ENCODE measurements around the gene SKAP1.

Gene SKAP1

GRCh38 chr17:48241770-48242497, 188.1 kb downstream of the SKAP1 start:
- DNase-seq (ENCODE audit: low spot score), result no peak

GRCh38 chr17:48241131-48241591, 188.9 kb downstream of the SKAP1 start:
- no peak for DNase-seq (ENCODE audit: low spot score)

GRCh38 chr17:48240562-48241130, 189.4 kb downstream of the SKAP1 start:
- no peak for DNase-seq (ENCODE audit: low spot score)

- no peak for DNase-seq (ENCODE audit: low spot score)
These were observed 189.9 kb downstream of the SKAP1 start for GRCh38 chr17:48240122-48240521.

GRCh38 chr17:48239603-48239995, 190.4 kb downstream of the SKAP1 start:
- no peak for DNase-seq (ENCODE audit: low spot score)

GRCh38 chr17:48238933-48239602, 190.9 kb downstream of the SKAP1 start:
- DNase-seq (ENCODE audit: low spot score), result no peak

GRCh38 chr17:48237456-48237855, 192.6 kb downstream of the SKAP1 start:
- DNase-seq (ENCODE audit: low spot score), result no peak

- no peak for DNase-seq (ENCODE audit: low spot score)
These were observed 193.3 kb downstream of the SKAP1 start for GRCh38 chr17:48236681-48237134.

GRCh38 chr17:48234922-48235321, 195.1 kb downstream of the SKAP1 start:
- DNase-seq (ENCODE audit: low spot score), result no peak

- no peak for DNase-seq (ENCODE audit: low spot score)
These were observed 197.7 kb downstream of the SKAP1 start for GRCh38 chr17:48231995-48232959.

- no peak for DNase-seq (ENCODE audit: low spot score)
These were observed 200.1 kb downstream of the SKAP1 start for GRCh38 chr17:48229936-48230335.

- no peak for DNase-seq (ENCODE audit: low spot score)
These were observed 201.3 kb downstream of the SKAP1 start for GRCh38 chr17:48228720-48229119.

- no peak for DNase-seq (ENCODE audit: low spot score)
These were observed 204.1 kb downstream of the SKAP1 start for GRCh38 chr17:48225725-48226567.

GRCh38 chr17:48223945-48224344, 206.1 kb downstream of the SKAP1 start:
- DNase-seq (ENCODE audit: low spot score), result no peak

GRCh38 chr17:48219617-48220016, 210.4 kb downstream of the SKAP1 start:
- no peak for DNase-seq (ENCODE audit: low spot score)

GRCh38 chr17:48215583-48216139, 214.4 kb downstream of the SKAP1 start:
- DNase-seq (ENCODE audit: low spot score), result peak; percentile 4

GRCh38 chr17:48213797-48214196, 216.2 kb downstream of the SKAP1 start:
- DNase-seq (ENCODE audit: low spot score), result no peak

- no peak for DNase-seq (ENCODE audit: low spot score)
These were observed 218.2 kb downstream of the SKAP1 start for GRCh38 chr17:48211787-48212186.

GRCh38 chr17:48211011-48211410, 219.0 kb downstream of the SKAP1 start:
- no peak for DNase-seq (ENCODE audit: low spot score)

- DNase-seq (ENCODE audit: low spot score), result no peak
These were observed 220.0 kb downstream of the SKAP1 start for GRCh38 chr17:48209973-48210372.

Measured in cerebellar cortex (tissue), 1 donor.